Kidney epithelial cell (primary cell): ENCODE measurements around the gene LDB3. TPM values are rescaled to one million over a fixed set of nuclear protein-coding genes. Genes with fewer than 3 reads are reported as not detected.
"Not testable (repeated sequence)": the region's sequence is repeated elsewhere in the genome, so short reads cannot be mapped to it uniquely, and the experiment has no call there.

Experiments
- DNase-seq: peaks from one replicate; pipeline ENCODE4 v3.0.0-alpha.2; 2010; ENCODE audit warnings: low read depth
- H3K27me3 ChIP-seq: 2 replicates; pipeline ENCODE4 v1.6.0; 2011; ENCODE audit warnings: low read length; ENCODE audit not compliant: control insufficient read depth, insufficient read depth
- H3K36me3 ChIP-seq: 2 replicates; pipeline ENCODE4 v1.5.1; 2011; ENCODE audit warnings: low read length; ENCODE audit not compliant: control insufficient read depth, insufficient read depth
- H3K4me3 ChIP-seq: 2 replicates; pipeline ENCODE4 v1.5.1; 2011; ENCODE audit warnings: low read depth, mild to moderate bottlenecking, control low read depth, low read length
- total RNA-seq: library from RNA; depleted of rRNA; stranded (reverse); fragments of >200 nt; gene quantifications from 2 replicates; pipeline ENCODE4 v1.2.3, GENCODE V29; 2015
- TF ChIP-seq, protein P1 (sequence below): IDR thresholded peaks from 2 replicates; pipeline ENCODE4 v1.5.1; 2011; ENCODE audit warnings: mild to moderate bottlenecking, moderate library complexity, low read length, control low read depth, inconsistent platforms; ENCODE audit not compliant: insufficient read depth, poor library complexity, severe bottlenecking

The LDB3 gene
- total RNA-seq, 1 donor from 2014 or later = 0.17 TPM

DNA sequence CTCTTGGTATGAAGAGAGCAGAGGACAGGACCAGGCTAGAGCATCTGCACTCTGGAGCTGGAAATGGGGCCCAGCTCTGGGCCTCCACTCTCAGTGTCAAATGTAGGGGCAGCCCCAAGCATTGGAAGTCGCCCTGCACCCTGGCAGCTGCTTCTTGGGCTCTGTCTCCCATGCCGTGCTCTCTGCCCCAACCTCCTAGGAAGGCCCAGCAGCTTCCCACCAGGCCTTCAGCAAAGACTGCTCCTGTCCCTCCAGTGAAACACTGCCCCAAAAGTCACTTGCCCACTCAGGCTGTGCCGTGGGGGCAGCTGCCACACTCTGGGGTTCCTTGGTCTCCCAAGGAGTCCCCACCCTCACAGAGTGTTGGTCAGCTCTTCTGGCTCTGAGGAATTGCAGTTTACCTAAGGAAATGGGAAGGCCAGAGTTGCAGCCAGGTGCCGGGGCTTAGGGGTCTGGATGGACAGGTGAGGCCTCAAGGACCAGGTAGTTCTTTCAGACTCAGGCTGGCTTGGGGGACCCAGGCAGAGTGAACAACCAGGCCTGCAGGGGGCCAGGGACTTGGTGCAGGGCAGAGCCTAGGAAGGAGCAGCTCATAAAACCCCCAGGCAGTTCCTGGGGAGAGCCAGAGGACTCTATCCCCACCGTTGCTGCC, 23.4 kb upstream of the LDB3 start:
- no peak for DNase-seq
- TF ChIP-seq, protein P1, sequence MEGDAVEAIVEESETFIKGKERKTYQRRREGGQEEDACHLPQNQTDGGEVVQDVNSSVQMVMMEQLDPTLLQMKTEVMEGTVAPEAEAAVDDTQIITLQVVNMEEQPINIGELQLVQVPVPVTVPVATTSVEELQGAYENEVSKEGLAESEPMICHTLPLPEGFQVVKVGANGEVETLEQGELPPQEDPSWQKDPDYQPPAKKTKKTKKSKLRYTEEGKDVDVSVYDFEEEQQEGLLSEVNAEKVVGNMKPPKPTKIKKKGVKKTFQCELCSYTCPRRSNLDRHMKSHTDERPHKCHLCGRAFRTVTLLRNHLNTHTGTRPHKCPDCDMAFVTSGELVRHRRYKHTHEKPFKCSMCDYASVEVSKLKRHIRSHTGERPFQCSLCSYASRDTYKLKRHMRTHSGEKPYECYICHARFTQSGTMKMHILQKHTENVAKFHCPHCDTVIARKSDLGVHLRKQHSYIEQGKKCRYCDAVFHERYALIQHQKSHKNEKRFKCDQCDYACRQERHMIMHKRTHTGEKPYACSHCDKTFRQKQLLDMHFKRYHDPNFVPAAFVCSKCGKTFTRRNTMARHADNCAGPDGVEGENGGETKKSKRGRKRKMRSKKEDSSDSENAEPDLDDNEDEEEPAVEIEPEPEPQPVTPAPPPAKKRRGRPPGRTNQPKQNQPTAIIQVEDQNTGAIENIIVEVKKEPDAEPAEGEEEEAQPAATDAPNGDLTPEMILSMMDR = no peak
- no peak overlapping the region for H3K4me3 ChIP-seq

DNA sequence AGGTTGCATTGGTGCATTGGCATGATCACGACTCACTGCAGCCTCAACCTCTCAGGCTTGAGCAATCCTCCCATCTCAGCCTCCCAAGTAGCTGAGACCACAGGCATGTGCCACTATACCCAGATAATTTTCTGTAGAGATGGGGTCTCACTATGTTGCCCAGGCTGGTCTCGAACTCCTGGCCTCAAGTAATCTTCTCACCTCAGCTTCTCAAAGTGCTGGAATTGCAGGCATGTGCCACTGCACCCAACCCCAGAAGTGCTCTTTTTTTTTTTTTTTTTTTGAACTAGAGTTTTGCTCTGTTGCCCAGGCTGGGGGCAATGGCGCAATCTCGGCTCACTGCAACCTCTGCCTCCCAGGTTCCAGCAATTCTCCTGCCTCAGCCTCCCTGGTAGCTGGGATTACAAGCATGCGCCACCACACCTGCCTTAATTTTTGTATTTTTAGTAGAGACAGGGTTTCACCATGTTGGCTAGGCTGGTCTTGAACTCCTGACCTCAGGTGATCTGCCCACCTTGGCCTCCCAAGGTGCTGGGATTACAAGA, 22.6 kb upstream of the LDB3 start:
- H3K36me3 ChIP-seq, H3K27me3 ChIP-seq, DNase-seq, H3K4me3 ChIP-seq: not testable (repeated sequence)

More for the DNA sequence above, 23.4 kb upstream of the LDB3 start:
- Histone ChIP-seq H3K27me3 (no peaks in the 10 kb centered on the region), H3K36me3 (no peaks in the 10 kb centered on the region)

DNA sequence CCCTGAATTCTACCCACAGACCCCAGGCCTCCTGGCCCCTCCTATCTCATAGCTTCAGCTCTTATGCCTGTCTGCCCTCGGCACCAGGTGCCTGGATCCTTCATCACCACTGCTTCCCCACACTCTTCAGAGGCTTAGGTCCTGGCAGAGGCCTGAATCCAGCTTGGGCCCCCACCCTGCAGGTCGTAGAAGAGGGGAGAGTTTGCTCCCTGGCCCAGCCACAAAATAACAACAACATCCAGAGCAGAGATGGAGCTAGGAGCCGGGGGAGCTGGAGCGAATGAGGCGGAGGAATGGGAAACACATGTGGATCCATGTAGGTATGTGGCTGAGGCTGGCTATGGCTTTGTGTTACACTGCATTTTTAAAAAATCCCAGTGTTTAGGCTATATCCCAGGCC, 21.8 kb upstream of the LDB3 start:
- Histone ChIP-seq H3K4me3 (no peak overlapping the region), H3K36me3 (no peaks in the 10 kb centered on the region), H3K27me3 (peaks cover 5% of the 10 kb centered on the region)
- TF ChIP-seq, protein P1 = no peak
- no peak for DNase-seq

DNA sequence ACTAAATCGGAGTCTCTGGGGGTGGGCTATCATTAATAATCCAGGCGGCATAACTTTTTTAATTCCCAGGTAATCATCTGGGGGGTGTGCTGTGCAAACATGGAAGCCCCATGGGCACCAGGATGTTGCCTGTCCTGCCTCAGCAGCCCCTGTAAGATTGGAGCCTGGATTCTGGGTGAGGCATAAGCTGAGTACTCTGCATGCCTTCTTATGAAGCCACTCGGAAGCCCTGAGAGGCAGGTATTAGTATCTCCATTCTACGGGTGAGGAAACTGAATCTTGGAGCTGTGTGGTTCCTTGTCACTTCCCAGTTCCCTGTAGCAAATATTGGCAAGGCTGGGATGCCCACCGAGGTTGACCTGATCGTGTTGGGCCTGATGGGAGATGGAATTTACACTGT, 21.4 kb upstream of the LDB3 start:
- Histone ChIP-seq H3K36me3 (no peaks in the 10 kb centered on the region), H3K4me3 (no peak overlapping the region), H3K27me3 (peaks cover 6% of the 10 kb centered on the region)
- TF ChIP-seq, protein P1 = no peak
- no peak for DNase-seq

DNA sequence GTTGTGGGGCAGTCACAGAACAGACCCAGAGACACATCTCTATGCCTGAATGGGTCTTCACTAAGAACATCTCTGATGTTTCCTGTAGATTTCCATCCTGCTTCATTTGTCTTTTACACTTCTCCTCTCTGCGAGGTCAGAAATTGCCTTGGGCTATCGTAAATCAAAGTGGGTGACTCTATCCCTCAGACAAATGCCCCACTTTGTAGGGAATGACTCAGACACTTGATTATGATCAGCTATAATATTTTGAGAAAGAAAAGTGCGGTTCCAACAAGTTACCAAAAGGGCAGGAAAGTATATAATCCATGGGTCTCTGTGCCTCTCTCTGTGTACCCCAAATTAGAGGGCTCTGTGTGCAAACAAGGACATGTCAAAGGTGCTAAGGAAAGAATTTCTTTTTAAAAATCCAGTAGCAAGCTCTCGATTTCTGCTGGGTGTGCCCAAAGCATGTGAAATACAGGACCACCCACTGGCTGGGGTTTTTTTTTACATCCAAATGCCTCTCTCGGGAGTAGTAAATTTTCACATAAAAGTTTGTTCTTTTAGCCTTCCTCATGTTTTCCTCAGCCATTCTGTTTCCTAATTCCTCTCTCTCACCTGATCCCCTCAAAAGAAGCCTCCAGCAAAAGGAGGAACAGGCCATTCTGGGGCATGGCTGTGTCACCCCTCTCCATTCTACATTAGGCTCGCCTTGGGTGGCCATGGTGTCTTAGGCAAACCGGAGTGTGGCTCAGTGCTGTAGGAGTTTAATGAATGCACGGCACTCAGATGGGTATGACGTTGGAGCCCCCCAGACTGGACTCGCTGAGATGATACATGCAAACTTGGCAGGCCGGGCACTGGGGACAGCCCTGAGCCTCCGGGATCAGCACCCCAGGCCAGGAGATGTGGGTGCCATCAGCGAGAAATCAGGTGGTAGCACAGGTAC, 20.3 kb upstream of the LDB3 start:
- DNase-seq = no peak
- TF ChIP-seq, protein P1 = no peak
- Histone ChIP-seq H3K4me3 (no peak overlapping the region), H3K27me3 (peaks cover 6% of the 10 kb centered on the region), H3K36me3 (no peaks in the 10 kb centered on the region)

DNA sequence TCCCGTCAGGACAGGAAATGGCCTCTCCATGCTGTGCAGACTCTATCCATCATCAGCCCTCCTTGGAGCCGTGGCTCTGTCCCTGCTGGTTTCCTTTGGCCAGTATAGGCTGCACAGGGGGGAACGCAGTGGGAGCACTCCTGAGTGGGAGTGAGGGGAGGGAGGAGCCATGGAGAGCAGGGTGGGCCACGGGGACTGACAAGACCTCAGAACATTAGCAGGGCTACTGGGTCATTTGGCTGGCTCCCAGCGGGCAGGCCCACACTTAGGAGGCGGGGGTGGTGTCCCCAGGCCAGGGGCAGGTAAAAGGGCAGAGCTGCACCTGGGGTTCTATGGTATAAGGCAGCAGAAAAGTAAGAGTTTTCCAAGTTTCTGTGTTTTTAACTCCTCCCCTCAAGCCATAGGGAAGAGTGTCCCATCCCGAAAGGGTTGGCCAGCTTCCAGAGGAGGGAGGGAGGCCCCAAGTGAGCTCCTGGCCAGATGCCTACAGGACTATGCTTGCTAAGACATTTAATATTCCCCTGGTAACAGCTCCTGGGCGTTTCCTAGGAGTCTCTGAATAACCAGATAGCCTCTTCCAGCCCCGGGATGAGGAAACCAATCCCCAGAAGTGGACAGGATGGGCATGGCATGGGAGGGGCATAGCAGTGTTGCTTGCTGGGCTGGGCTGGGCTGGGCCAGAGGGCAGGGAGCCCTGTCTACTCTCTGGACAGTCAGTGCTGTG, 19.4 kb upstream of the LDB3 start:
- TF ChIP-seq, protein P1 = no peak
- Histone ChIP-seq H3K4me3 (no peak overlapping the region), H3K36me3 (no peaks in the 10 kb centered on the region), H3K27me3 (peaks cover 6% of the 10 kb centered on the region)
- no peak for DNase-seq
